Stimulated activated CD4-positive, alpha-beta T cell treated with anti-CD3 and anti-CD28 coated beads, Interleukin-15, amount 100 ng/mL, for 1 hour (primary cell): ENCODE data around the gene FBXO11.
"Not testable (repeated sequence)": the region's sequence is repeated elsewhere in the genome, so short reads cannot be mapped to it uniquely, and the experiment has no call there.

Source experiments
- DNase-seq, 2 donors: peaks; one replicate each; pipeline ENCODE4 v3.0.0-alpha.2; 2020; ENCODE audit warnings: low read depth in 1 of 2, low spot score in 1 of 2

Gene FBXO11

DNA sequence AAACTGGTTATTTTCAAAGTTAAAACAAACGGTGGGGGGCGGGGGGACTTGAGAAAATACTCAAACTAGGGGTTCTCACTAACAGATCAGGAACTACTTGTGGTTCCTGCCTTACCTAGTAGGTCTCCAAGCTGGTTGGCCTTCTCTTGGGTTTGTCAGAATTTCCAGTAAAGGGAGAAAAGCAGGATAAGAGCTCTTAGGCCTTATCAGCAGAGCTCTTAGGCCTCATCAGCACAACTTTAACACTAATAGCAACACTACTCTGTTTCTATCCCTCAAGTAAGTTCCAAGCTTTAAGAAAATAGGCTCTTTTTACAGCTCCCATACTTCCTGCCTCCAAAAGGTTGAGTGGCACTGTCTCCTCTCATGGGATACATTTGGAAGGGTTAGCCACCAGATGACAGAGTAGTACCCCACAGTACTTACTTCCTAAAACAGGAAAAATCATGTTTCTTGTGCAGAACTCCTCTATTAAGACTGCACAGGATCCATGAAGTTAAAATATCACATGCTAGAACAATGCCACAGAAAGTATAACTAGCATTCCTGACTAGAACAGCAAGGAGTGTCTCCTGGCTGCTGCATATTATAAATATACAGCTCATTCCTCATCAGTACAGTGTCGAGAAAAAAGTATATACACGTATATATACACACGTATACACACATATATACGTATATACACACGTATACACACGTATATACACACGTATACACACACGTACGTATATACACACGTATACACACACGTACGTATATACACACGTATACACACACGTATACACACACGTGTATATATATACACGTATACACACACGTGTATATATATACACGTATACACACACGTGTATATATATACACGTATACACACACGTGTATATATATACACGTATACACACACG is 6.1 kb downstream of the FBXO11 start:
- no peak for DNase-seq

GRCh38 chr2:47897883-47898731 is 8.2 kb downstream of the FBXO11 start:
- DNase-seq: no peak

- not testable (repeated sequence) for DNase-seq
These were observed 9.0 kb downstream of the FBXO11 start for GRCh38 chr2:47897191-47897882.

- no peak for DNase-seq
These were observed 9.8 kb downstream of the FBXO11 start for GRCh38 chr2:47896450-47896968.

DNA sequence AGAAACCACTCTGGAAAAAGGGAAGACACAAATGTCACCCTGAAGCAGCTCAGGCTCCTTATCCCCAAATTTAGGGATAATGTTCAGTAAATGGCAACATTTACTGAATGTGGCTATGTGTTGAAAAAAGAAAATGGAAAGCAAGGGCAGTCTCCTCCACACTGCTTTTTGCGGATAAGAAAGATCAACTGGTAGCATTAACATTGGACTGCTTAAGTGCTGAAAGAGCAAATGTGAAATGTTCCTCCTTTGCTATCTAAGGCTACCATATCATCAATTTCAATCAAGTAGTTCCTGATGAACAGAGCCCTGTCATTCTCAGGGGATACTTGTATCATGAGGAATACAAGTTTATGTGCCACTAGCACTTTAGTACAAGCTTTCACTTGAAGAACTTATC is 12.5 kb downstream of the FBXO11 start:
- DNase-seq: no peak

DNA sequence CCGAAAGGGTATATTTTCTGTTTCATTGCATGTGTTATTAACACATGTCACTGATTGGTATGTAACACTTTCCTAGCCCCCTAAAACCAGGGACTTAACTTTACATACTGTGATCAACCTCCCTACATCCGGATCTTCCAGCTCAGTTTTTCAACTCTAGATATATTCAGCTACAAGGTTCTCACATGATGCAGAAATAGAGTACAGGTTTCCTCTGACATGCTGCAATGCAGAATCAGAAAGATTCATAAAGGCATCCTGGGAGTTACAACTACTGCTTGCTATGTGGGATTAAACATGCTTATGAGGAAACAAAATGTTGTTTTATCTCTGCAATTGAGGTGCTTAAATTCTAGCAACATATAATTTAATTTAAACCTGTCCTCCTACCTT is 14.0 kb downstream of the FBXO11 start:
- no peak for DNase-seq

GRCh38 chr2:47891369-47892337 is 14.6 kb downstream of the FBXO11 start:
- no peak for DNase-seq

GRCh38 chr2:47890711-47891368 is 15.5 kb downstream of the FBXO11 start:
- no peak for DNase-seq

DNA sequence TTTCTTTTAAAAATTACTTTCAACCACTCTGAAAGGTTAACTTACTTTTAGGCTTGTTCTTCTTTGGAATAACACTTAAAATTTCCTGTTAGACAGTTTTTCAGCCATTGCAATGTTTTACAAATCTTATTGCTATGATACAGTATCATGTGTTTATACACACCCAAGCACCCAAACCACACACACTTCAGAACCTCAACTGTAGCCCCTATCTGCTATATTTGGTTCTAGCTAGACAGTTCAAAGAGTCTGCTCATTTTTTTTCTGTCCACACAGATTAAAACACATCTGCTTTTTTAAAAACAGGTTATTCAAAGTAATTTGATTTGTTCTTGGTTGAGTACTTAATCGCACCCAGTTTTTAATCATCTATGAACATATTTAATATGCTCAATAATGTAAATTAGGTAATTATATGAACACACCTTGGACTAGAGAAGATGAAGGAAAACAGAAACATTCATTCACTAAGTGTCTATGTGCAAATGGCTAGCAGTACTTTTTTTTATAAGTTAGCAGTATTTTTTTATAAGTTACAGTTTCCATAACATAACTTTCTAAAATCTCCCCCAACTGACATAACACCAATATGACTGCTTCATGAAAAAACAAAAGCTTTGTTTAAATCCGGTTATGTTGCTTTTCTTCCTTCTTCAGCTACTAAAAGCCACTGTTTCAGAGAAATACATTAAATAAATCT is 17.6 kb downstream of the FBXO11 start:
- DNase-seq: no peak

GRCh38 chr2:47876912-47877311 is 29.4 kb downstream of the FBXO11 start:
- DNase-seq: no peak

DNA sequence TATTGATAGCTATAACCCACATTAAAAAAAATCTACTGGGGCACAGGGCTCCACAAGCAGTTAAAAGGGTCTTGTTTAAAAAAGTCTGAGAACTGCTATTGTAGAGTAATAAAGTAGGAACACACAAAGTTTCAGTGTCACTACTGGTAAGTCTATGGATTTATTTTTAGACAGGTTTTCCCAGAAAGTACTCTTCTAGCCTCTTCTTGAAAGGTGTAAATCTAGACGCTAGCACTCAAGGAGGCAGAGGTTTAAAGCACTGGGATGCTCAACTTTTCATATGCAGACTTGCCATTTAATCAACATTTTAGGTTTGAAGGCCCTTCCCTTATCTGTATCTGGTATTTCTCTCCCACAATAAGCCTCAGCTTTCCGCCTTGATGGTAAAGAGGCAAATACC is 33.4 kb downstream of the FBXO11 start:
- no peak for DNase-seq

- no peak for DNase-seq
These were observed 35.4 kb downstream of the FBXO11 start for GRCh38 chr2:47870641-47871540.

DNA sequence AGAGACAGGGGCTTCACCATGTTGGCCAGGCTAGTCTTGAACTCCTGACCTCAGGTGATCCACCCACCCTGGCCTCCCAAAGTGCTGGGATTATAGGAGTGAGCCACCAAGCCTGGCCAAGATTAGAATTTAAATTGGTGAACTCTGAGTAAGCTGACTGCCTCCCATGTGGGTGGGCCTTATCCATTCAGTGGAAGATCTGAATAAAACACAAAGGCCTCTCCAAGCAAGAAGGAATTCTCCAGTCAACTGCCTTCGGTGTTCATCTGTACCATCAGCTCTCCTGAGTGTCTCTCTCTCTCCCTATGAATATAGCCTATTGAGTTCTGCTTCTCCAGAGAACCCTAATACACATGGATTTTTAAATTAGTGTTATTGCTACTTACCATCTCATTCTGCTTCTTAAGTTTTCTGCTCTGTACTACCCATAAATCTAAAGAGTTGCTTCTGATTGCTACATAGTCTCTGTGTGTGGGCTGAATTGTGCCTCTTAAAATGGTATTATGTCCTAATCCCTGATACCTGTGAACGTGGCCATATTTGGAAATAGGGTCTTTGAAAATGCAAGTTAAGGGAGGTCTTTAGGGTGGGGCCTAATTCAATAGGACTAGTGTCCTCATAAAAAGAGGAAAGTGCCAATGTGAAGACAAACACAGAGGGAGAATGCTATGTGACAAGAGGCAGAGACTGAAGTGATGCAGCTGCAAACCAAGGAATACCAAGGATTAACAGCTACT is 36.3 kb downstream of the FBXO11 start:
- DNase-seq: no peak

DNA sequence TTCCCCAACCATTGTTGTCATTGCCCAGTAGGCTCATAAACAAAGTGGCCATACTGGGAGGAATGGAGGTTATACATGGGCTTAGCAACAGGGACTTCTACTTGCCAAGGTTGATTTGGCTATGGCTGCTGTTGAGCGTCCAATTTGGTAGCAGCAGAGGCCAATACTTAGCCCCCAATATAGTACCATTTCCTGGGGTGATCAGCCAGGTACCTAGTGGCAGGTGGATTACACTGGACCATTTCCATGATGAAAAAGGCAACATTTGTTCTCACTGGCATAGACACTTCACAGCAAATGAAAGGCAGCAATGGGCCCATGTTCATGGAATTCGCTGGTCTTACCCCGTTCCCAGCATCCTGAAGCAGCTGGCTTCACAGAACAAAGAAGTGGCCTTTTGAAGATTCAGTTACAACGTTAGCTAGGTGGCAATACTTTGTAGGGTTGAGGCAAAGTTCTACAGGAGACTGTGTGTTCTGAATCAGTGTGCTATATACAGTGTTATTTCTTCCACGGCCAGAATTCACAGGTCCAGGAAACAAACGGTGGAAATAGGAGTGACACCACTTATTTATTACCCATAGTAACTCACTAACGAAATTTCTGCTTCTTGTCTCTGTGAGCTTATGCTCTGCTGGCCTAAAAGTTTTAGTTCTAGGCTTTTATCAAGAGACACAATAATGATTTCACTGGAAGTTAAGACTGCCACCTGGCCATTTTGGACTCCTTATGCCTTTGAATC is 37.5 kb downstream of the FBXO11 start:
- no peak for DNase-seq

DNA sequence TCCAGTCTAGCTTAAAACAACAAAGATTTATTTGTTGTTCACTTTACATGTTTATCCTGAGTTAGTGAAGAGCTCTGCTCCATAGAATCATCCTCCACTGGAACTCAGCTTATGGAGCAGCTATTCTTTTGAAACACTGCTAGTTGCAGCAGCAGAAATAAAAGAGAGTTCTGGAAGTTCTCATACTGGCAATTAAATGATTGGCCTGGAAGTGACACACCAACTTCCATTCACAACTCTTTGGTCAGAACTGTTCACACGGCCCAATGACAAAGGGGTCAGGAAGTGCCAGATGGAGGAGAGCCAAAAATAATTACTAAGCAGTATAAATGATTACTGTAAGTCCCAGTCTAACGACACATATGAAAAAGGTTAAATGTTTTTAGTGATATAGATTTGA is 39.1 kb downstream of the FBXO11 start:
- no peak for DNase-seq

GRCh38 chr2:47864566-47864965 is 41.7 kb downstream of the FBXO11 start:
- DNase-seq: no peak

- DNase-seq: no peak
These were observed 43.3 kb downstream of the FBXO11 start for GRCh38 chr2:47862949-47863348.
